NB4 (cell line): Measurements from ENCODE around the gene SEMA5A.

Experiments used
- POLR2A ChIP-seq: IDR thresholded peaks from 2 replicates; pipeline ENCODE4 v1.6.1; 2011; ENCODE audit warnings: mild to moderate bottlenecking; ENCODE audit not compliant: insufficient read length; ENCODE audit errors: extremely low read depth
- TF ChIP-seq, protein P1 (sequence below): IDR thresholded peaks from one replicate; pipeline ENCODE4 v1.5.1; 2012; ENCODE audit warnings: low read depth, low read length

DNA sequence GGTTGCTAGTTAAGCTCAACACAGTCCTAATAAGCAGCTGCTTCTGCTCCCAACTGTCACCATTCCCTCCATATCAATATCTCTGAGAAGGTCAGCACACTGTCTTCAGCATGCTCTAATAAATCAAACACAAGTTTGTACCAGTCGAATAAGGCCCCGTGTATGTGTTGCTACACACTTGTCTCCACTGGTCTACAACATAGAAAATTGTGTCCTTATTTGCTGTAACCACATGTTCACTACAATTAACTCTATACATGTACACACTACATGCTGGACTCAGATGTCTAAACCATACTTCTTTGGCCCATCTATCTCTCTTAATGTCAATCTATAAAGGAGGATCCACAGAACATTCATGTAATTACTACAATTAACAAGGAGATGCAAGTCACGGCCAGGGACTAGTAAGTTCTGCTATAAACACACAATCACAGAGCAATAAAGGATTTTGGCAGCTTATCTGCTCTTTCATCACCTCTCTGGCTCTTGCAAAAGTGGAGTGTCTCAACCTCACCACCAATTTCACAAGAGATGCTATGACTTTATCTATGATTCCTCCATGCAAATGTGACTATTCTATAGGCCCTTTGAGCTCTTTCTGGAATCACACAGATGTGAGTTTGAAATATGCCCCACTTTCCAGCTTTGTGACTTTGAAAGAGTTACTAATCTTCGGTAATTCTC lies 143.9 kb downstream of the SEMA5A start:
- TF ChIP-seq, protein P1, sequence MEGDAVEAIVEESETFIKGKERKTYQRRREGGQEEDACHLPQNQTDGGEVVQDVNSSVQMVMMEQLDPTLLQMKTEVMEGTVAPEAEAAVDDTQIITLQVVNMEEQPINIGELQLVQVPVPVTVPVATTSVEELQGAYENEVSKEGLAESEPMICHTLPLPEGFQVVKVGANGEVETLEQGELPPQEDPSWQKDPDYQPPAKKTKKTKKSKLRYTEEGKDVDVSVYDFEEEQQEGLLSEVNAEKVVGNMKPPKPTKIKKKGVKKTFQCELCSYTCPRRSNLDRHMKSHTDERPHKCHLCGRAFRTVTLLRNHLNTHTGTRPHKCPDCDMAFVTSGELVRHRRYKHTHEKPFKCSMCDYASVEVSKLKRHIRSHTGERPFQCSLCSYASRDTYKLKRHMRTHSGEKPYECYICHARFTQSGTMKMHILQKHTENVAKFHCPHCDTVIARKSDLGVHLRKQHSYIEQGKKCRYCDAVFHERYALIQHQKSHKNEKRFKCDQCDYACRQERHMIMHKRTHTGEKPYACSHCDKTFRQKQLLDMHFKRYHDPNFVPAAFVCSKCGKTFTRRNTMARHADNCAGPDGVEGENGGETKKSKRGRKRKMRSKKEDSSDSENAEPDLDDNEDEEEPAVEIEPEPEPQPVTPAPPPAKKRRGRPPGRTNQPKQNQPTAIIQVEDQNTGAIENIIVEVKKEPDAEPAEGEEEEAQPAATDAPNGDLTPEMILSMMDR = no peak
- no peak for TF ChIP-seq POLR2A
